Small intestine (tissue), 7 donors: Measurements from ENCODE around the gene RECK. TPM values are rescaled to one million over a fixed set of nuclear protein-coding genes. Genes with fewer than 3 reads are reported as not detected.

Experiments
- DNase-seq, 2 donors: peaks; one replicate each; pipeline versions ENCODE4 v3.0.0 to v3.0.0-alpha.2; 2013
- FAIRE-seq: peaks from 2 replicates; lab custom pipeline; 2012; peaks lifted over from hg19 to GRCh38; lab: Jason Lieb, UNC
- H3K27ac ChIP-seq, 3 donors: one replicate each; pipeline ENCODE4 v1.5.1; 2013; ENCODE audit warnings: low read length in 2 of 3, mild to moderate bottlenecking in 2 of 3, control low read depth in 1 of 3, inconsistent platforms in 1 of 3, low read depth in 1 of 3, moderate library complexity in 1 of 3
- H3K27me3 ChIP-seq, 3 donors: one replicate each; pipeline ENCODE4 v1.6.1; 2013; ENCODE audit warnings: low read length in 3 of 3, inconsistent platforms in 1 of 3; ENCODE audit not compliant: control insufficient read depth in 3 of 3, insufficient read depth in 3 of 3
- H3K36me3 ChIP-seq, 3 donors: one replicate each; pipeline ENCODE4 v1.6.1; 2013; ENCODE audit warnings: low read length in 3 of 3, inconsistent platforms in 1 of 3, low read depth in 1 of 3, mild to moderate bottlenecking in 1 of 3, moderate library complexity in 1 of 3; ENCODE audit not compliant: control insufficient read depth in 3 of 3, insufficient read depth in 2 of 3
- H3K4me1 ChIP-seq, 3 donors: one replicate each; pipeline ENCODE4 v1.6.1; 2013; ENCODE audit warnings: low read length in 2 of 3, inconsistent platforms in 1 of 3, low read depth in 1 of 3, mild to moderate bottlenecking in 1 of 3, moderate library complexity in 1 of 3; ENCODE audit not compliant: control insufficient read depth in 3 of 3, insufficient read depth in 2 of 3
- H3K4me3 ChIP-seq, 3 donors: one replicate each; pipeline ENCODE4 v1.5.1; 2013; ENCODE audit warnings: low read length in 3 of 3, control low read depth in 1 of 3, inconsistent platforms in 1 of 3, low read depth in 1 of 3, mild to moderate bottlenecking in 1 of 3, moderate library complexity in 1 of 3
- H3K9me3 ChIP-seq, 2 donors: one replicate each; pipeline ENCODE4 v1.6.1; 2013; ENCODE audit warnings: low read depth in 1 of 2, low read length in 1 of 2; ENCODE audit not compliant: control insufficient read depth in 2 of 2, insufficient read depth in 1 of 2
- WGBS, 3 donors: extraction: QIAGEN DNeasy Blood & Tissue Kit; methylation state at CpG; one replicate each; pipeline ENCODE4 v1.1.7; 2013; 5-methylcytosine and 5-hydroxymethylcytosine counted together
- polyA plus RNA-seq, 4 donors: library from polyadenylated mRNA; stranded (reverse) in 3 of 4; unstranded in 1 of 4; fragments of 200-250 nt in 3 of 4; fragments of 120-200 nt in 1 of 4; gene quantifications; one replicate each; pipeline versions ENCODE4 v1.2.1 to v1.2.3, GENCODE V29; 2013
- donor health status: healthy with polysubstance abuse.
- donor health status: control.
- donor health status: control.
- donor health status: Bipolar disorder and iron deficiency.
- donor health status: healthy.

The RECK gene
- polyA plus RNA-seq, 4 donors, result 0.81 to 5.0 (median 4.7) TPM; not detected in 1

- Histone ChIP-seq H3K9me3 (no peaks in the 10 kb centered on the region), H3K4me1 (no peaks in the 10 kb centered on the region), H3K36me3 (peaks cover 0 to 3% (median 0%) of the 10 kb centered on the region in 3 donors), H3K27me3 (no peaks in the 10 kb centered on the region), H3K4me3 (no peak overlapping the region), H3K27ac (no peak overlapping the region)
- no peak for FAIRE-seq
- no peak for DNase-seq
- 90 to 94% (median 93%) methylated on average over 2 of the region's 2 CpGs for WGBS, 3 donors
Observed at GRCh38 chr9:36063804-36064447, 27.2 kb downstream of the RECK start.

- no peak overlapping the region for H3K27ac ChIP-seq
- FAIRE-seq (no peak), DNase-seq (peak; percentile 19 to 24)
- peaks cover 0 to 3% (median 0%) of the 10 kb centered on the region in 3 donors for H3K36me3 ChIP-seq
- H3K9me3 ChIP-seq, result no peaks in the 10 kb centered on the region
- no peaks in the 10 kb centered on the region for H3K27me3 ChIP-seq
- no peaks in the 10 kb centered on the region for H3K4me1 ChIP-seq
- no peak overlapping the region for H3K4me3 ChIP-seq
- 18 to 38% (median 33%) methylated on average over 1 of the region's 1 CpG for WGBS, 3 donors
Observed at GRCh38 chr9:36064448-36065037, 27.8 kb downstream of the RECK start.

DNA sequence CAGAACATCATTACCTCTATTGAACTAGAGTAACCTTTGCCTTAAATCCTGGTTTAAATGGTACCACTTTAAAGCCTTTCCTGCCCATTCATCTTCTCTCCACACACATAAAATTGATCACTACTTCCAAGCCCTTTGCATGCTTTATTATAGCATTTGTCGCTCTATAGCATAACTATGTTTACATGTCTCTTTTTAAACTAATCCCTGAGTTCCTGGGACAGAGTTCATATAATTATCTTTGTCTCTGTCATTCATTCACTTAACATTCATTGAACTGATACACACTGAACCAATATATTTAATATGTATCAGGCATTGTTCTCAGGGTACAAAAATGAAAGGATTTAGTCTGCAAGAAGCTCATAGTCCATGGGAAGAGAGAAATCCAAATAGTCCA, 37.3 kb downstream of the RECK start:
- DNase-seq (peak; percentile 28 to 43), FAIRE-seq (no peak)

DNA sequence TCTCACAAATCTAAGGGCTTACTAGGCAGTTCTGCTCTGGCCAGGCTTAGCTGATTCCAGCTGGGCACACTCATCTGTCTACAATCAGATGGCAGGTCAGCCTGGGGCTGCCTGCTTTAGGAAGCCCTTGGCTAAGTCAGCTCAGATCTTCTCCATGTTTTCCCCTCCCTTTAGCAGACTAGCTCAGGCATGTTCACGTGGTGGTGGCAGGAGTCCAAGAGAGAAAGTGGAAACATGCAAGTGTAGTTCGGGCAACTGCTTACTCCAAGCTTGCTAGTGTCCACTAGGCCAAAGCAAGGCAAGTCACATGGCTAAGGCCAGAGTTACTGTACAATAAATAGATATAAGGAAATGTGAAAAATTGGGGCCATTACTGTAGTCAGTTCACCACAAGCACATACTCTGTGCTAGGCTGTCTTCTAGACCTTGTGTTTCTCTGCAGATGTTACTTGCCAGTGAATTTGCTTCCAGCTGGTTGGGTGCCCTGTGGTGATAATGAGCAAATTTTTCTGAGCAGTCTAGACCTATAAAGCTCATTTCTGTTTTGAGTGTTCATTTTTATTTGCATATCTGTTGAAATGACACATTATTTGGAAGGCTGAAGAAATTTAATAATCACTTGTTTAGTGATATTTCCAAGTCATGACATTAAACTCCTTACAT, 38.3 kb downstream of the RECK start:
- H3K27ac ChIP-seq, result no peak overlapping the region
- no peaks in the 10 kb centered on the region for H3K27me3 ChIP-seq
- no peak for FAIRE-seq
- 13 to 30% (median 26%) methylated on average over 2 of the region's 2 CpGs for WGBS, 3 donors
- no peaks in the 10 kb centered on the region for H3K36me3 ChIP-seq
- H3K9me3 ChIP-seq, result no peaks in the 10 kb centered on the region
- DNase-seq, result peak; percentile 60 to 85
- no peak overlapping the region for H3K4me3 ChIP-seq
- peaks cover 2 to 14% (median 4%) of the 10 kb centered on the region in 3 donors for H3K4me1 ChIP-seq

More for the DNA sequence above, 37.3 kb downstream of the RECK start:
- 15 to 60% (median 48%) methylated on average over 1 of the region's 1 CpG for WGBS, 3 donors
- Histone ChIP-seq H3K9me3 (no peaks in the 10 kb centered on the region), H3K4me1 (peaks cover 2 to 14% (median 4%) of the 10 kb centered on the region in 3 donors), H3K36me3 (no peaks in the 10 kb centered on the region), H3K27me3 (no peaks in the 10 kb centered on the region), H3K27ac (no peak overlapping the region), H3K4me3 (no peak overlapping the region)

DNA sequence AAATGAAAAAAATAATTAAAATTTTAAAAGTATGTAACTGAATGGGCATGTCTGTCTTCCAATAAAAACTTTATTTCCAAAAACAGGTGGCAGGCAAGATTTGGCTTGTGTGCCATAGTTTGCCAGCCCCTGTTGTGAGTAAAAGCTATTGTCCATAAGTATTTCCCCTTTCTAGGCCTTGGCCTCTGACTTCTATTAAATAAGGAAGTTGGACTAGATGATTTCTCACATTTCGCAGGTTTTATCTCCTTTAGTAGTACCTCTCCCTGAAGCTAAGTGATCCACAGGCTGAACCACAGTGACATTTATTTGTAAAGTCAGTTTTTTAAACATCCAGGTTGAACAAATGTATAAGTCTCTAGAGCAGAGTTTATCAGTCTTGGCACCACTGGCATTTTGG, 41.3 kb downstream of the RECK start:
- no peaks in the 10 kb centered on the region for H3K36me3 ChIP-seq
- DNase-seq (no peak), FAIRE-seq (no peak)
- 76 to 88% (median 86%) methylated on average over 1 of the region's 1 CpG for WGBS, 3 donors
- H3K4me1 ChIP-seq, result peaks cover 2 to 18% (median 4%) of the 10 kb centered on the region in 3 donors
- no peaks in the 10 kb centered on the region for H3K27me3 ChIP-seq
- no peak overlapping the region for H3K27ac ChIP-seq
- H3K4me3 ChIP-seq, result no peak overlapping the region
- H3K9me3 ChIP-seq, result no peaks in the 10 kb centered on the region

- Histone ChIP-seq H3K27ac (no peak overlapping the region), H3K4me3 (no peak overlapping the region), H3K27me3 (no peaks in the 10 kb centered on the region), H3K36me3 (no peaks in the 10 kb centered on the region), H3K9me3 (no peaks in the 10 kb centered on the region), H3K4me1 (peaks cover 0 to 9% (median 0%) of the 10 kb centered on the region in 3 donors)
- WGBS, 3 donors, result 88 to 96% (median 96%) methylated on average over 3 of the region's 3 CpGs
- FAIRE-seq, result no peak
- DNase-seq, result no peak
Observed at GRCh38 chr9:36080519-36080918, 43.8 kb downstream of the RECK start.

DNA sequence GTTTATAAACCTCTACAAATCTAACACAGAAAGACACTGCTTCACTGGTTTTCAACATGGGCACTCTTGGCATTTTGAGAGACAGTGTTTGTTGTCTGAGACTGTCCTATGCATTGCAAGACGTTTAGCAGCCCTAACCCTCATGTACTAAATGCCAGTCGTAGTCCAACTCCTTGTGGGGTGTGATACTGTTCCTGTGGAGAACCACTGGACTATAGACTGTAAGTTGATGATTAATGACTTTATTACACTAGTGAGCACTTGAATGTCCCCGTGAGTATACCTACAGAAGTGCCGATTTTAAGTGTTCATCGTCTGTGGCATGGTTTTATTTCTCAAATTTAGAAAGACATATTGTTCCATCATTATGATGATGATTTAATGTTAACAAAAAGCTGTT, 46.2 kb downstream of the RECK start:
- H3K4me1 ChIP-seq, result peaks cover 0 to 9% (median 0%) of the 10 kb centered on the region in 3 donors
- H3K9me3 ChIP-seq, result no peaks in the 10 kb centered on the region
- 16 to 59% (median 40%) methylated on average over 5 of the region's 5 CpGs for WGBS, 3 donors
- H3K36me3 ChIP-seq, result no peaks in the 10 kb centered on the region
- FAIRE-seq (no peak), DNase-seq (peak; percentile 81 to 89)
- H3K27ac ChIP-seq, result peak overlapping the region in 1 of 3 donors; percentile 13
- no peak overlapping the region for H3K4me3 ChIP-seq
- H3K27me3 ChIP-seq, result no peaks in the 10 kb centered on the region

GRCh38 chr9:36086442-36086841, 49.7 kb downstream of the RECK start:
- H3K4me3 ChIP-seq, result no peak overlapping the region
- DNase-seq (no peak), FAIRE-seq (no peak)
- H3K4me1 ChIP-seq, result peaks cover 0 to 14% (median 0%) of the 10 kb centered on the region in 3 donors
- no peak overlapping the region for H3K27ac ChIP-seq
- no peaks in the 10 kb centered on the region for H3K9me3 ChIP-seq
- 87 to 92% (median 91%) methylated on average over 7 of the region's 7 CpGs for WGBS, 3 donors
- H3K36me3 ChIP-seq, result no peaks in the 10 kb centered on the region
- H3K27me3 ChIP-seq, result no peaks in the 10 kb centered on the region
